GM19463 (cell line): ENCODE measurements around the gene FEZF2.

Source experiments
- ATAC-seq: cut with Tn5 transposase; IDR thresholded peaks from one replicate; pipeline ENCODE4 v1.9.1; 2021; ENCODE audit warnings: mild to moderate bottlenecking, moderate library complexity; ENCODE audit not compliant: unreplicated experiment

FEZF2 gene

GRCh38 chr3:62332835-62333244, 40.5 kb downstream of the FEZF2 start:
- no peak for ATAC-seq

DNA sequence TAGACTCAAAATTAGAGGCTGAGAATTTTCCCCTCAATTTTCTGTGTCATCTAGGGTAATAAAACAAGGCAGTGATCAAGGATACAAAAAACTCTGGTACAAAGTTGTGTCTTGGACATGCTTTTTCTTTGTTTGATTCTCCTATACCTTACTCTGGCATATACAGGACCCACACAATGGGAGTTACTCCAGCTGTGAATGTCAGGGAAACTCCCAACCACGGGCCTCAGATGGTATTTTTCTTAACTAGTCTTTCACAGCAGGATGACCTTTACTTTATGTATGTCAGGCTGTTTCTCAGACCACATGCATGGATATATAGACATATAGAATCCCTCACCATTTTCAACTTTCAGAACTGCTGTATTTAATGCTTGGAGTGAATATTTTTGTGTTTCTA, 41.3 kb downstream of the FEZF2 start:
- peak; percentile 54 for ATAC-seq

DNA sequence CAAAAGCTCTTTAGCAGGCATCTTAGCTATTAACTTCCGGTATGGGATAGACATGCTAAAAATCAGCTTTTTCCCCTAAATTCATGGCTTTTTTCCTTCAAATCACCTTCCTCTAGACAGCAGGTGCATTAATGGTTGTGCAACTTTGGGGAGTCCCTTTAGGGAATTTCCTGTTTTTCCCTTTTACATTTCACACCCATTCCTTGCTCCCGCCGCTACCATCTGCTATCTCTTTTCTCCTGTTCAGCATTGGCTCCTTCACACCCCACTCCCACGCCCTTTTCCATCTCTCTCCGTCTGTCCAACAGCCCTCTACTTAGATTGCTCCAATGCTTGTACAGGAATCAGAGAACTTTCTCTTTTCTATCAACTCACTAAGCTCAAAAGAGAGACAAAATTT, 43.4 kb downstream of the FEZF2 start:
- no peak for ATAC-seq

GRCh38 chr3:62325896-62326295, 47.5 kb downstream of the FEZF2 start:
- no peak for ATAC-seq

GRCh38 chr3:62323241-62323640, 50.1 kb downstream of the FEZF2 start:
- ATAC-seq: no peak
